ENCODE results near the gene SLIT3.

The SLIT3 gene

GRCh38 chr5:168669668-168670378 lies 631.1 kb downstream of the SLIT3 start:
- DNase-seq (ENCODE audit: low spot score) = no peak

GRCh38 chr5:168669156-168669555 lies 631.8 kb downstream of the SLIT3 start:
- no peak for DNase-seq (ENCODE audit: low spot score)

GRCh38 chr5:168668078-168668477 lies 632.9 kb downstream of the SLIT3 start:
- DNase-seq (ENCODE audit: low spot score) = no peak

GRCh38 chr5:168667301-168667840 lies 633.6 kb downstream of the SLIT3 start:
- DNase-seq (ENCODE audit: low spot score) = no peak

- DNase-seq (ENCODE audit: low spot score) = no peak
These were observed 634.6 kb downstream of the SLIT3 start for GRCh38 chr5:168666356-168666755.

- no peak for DNase-seq (ENCODE audit: low spot score)
These were observed 637.5 kb downstream of the SLIT3 start for GRCh38 chr5:168663276-168664004.

GRCh38 chr5:168661593-168662485 lies 639.1 kb downstream of the SLIT3 start:
- DNase-seq (ENCODE audit: low spot score) = no peak

- DNase-seq (ENCODE audit: low spot score) = no peak
These were observed 640.2 kb downstream of the SLIT3 start for GRCh38 chr5:168660691-168661090.

GRCh38 chr5:168659286-168659847 lies 641.6 kb downstream of the SLIT3 start:
- no peak for DNase-seq (ENCODE audit: low spot score)

- no peak for DNase-seq (ENCODE audit: low spot score)
These were observed 642.5 kb downstream of the SLIT3 start for GRCh38 chr5:168658394-168658793.

- DNase-seq (ENCODE audit: low spot score) = no peak
These were observed 644.3 kb downstream of the SLIT3 start for GRCh38 chr5:168656633-168657032.

GRCh38 chr5:168655316-168655715 lies 645.6 kb downstream of the SLIT3 start:
- no peak for DNase-seq (ENCODE audit: low spot score)

GRCh38 chr5:168654211-168654721 lies 646.7 kb downstream of the SLIT3 start:
- no peak for DNase-seq (ENCODE audit: low spot score)

GRCh38 chr5:168653626-168654025 lies 647.3 kb downstream of the SLIT3 start:
- DNase-seq (ENCODE audit: low spot score) = no peak

GRCh38 chr5:168651648-168652047 lies 649.3 kb downstream of the SLIT3 start:
- no peak for DNase-seq (ENCODE audit: low spot score)

GRCh38 chr5:168649306-168649705 lies 651.6 kb downstream of the SLIT3 start:
- no peak for DNase-seq (ENCODE audit: low spot score)

- no peak for DNase-seq (ENCODE audit: low spot score)
These were observed 652.4 kb downstream of the SLIT3 start for GRCh38 chr5:168648576-168648975.

GRCh38 chr5:168648016-168648415 lies 652.9 kb downstream of the SLIT3 start:
- DNase-seq (ENCODE audit: low spot score) = no peak

- DNase-seq (ENCODE audit: low spot score) = no peak
These were observed 653.9 kb downstream of the SLIT3 start for GRCh38 chr5:168647083-168647482.

GRCh38 chr5:168646335-168646734 lies 654.6 kb downstream of the SLIT3 start:
- DNase-seq (ENCODE audit: low spot score) = no peak

GRCh38 chr5:168645195-168645594 lies 655.7 kb downstream of the SLIT3 start:
- DNase-seq (ENCODE audit: low spot score) = no peak

- no peak for DNase-seq (ENCODE audit: low spot score)
These were observed 658.9 kb downstream of the SLIT3 start for GRCh38 chr5:168642019-168642418.
